Astrocyte of the spinal cord (primary cell): Measurements from ENCODE around the gene GRIP2.
A peak's percentile ranks its signal among the peaks of the same experiment; 100 is the strongest.

ENCODE experiments used
- DNase-seq: peaks from one replicate; pipeline ENCODE4 v3.0.0; 2011; ENCODE audit warnings: low read depth, low spot score
- H3K4me3 ChIP-seq: 2 replicates; pipeline ENCODE4 v1.5.1; 2011; ENCODE audit warnings: low read depth, mild to moderate bottlenecking, low read length, moderate library complexity
- in situ Hi-C: cut with HindIII; loops from 2 replicates; pipeline ENCODE4 v1.10.0; 2017; ENCODE audit warnings: low sequenced_read_pairs
- TF ChIP-seq, protein P1 (sequence below): IDR thresholded peaks from 2 replicates; pipeline ENCODE4 v1.5.1; 2012; ENCODE audit warnings: low read depth, mild to moderate bottlenecking, low read length, inconsistent platforms

Gene GRIP2

DNA sequence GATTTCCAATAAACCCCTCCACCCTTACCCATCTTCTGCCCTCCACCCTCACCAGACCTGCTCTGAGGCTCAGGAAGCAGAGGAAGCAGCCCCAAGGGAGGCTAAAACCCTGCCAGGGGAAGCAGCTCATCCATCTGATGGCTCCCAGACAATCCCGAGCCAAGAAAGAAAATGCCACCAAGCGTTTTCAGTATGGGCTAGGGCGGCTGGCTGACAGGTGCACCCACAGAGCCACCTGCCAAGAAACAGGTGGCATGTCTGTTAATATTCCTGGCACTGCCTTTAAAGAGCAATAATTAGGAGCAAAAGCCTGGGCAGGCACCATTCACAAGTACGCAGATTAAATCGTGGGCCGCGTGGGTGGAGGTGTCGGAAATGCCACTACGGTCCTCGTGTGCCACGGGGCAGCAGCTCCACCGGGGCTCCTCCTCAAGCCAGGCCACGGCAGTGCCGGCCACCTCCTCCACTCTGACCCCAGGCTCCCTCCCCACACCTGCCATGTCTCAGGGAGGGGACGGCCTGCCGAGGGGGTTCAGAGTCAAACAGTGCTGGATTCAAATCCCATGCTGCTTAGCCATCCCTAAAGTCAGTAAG is 23.9 kb upstream of the GRIP2 start:
- no peak for DNase-seq
- TF ChIP-seq, protein P1, sequence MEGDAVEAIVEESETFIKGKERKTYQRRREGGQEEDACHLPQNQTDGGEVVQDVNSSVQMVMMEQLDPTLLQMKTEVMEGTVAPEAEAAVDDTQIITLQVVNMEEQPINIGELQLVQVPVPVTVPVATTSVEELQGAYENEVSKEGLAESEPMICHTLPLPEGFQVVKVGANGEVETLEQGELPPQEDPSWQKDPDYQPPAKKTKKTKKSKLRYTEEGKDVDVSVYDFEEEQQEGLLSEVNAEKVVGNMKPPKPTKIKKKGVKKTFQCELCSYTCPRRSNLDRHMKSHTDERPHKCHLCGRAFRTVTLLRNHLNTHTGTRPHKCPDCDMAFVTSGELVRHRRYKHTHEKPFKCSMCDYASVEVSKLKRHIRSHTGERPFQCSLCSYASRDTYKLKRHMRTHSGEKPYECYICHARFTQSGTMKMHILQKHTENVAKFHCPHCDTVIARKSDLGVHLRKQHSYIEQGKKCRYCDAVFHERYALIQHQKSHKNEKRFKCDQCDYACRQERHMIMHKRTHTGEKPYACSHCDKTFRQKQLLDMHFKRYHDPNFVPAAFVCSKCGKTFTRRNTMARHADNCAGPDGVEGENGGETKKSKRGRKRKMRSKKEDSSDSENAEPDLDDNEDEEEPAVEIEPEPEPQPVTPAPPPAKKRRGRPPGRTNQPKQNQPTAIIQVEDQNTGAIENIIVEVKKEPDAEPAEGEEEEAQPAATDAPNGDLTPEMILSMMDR = no peak
- H3K4me3 ChIP-seq = no peak overlapping the region
- in situ Hi-C loops = no loop called here

DNA sequence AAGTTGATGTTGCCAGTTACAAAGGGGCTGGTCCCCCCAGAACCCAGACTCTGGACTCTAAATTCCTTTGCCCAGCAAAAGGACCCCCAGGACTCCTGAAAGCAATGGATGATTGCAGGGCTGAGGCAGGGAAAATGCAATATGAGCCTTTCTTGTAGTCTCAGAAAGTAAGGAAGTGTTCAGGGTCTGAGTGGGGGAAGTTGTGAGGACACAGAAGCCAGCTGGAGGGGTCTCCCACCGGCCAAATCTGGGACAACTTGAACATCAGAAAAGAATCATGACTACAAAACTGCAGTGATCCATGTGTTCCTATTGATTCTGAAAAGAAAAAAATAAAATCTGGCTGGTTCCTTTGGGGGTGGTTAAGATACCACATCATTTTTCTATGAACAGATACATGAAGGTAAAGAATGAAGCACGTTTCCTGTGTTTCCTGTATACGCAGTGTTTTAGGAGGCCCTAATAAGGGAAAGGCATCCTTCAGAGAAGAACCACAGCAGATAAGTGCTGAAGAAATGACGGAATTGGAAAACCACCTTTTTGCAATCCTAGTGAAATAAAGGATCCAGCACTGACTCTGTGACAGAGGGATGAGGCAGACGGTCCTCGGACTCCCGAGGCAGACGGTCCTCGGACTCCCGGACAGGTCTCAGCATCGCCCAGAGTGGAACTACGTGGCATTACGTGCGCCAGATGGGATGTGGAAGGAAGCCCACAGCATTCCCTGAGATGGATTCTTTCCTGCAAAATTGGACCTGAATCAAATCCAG is 22.2 kb upstream of the GRIP2 start:
- no peak overlapping the region for H3K4me3 ChIP-seq
- in situ Hi-C loops = no loop called here
- TF ChIP-seq, protein P1 = no peak
- DNase-seq = no peak

DNA sequence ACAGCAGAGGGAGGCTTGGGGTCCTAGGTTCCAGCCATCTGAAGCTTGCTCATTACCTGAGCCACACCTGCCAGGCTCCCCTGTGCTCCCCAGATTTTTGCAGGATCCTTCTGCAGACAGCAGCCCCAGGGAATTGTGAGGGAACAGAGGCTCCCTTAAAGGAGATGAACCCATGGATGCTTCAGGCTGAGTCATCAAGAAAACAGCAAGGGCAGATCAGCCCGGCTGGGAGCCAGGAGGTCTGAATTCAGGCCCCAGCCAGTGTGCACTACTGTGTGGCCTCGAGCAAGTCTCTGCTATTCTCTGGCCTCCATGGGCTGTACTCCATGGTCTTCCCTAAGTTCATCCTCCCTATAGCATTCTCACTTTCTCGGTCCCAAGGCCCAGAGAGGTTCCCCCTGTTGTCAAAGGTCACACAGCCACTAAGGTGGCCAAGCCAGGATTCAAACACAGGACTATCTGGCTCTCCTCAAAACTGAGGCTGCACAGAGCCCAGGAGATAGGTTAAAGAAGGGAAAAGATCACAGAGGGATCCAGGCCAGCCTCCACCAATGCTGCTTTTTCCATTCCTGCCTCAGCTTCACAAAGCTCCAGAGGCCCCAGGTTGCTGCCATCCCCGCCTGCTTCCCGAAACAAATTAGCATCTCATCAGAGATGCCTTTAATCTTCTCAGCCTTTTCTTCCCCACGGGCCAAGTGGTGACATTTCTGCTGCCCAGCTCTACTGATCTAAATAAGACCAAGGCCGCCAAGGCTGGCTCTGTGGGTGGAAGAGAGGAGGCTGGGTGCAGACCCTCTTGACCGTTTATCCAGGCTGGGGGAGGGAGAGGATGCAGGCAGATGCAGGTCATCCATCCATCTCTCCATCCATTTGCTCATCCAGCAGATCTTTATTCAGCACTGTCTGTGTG is 21.2 kb upstream of the GRIP2 start:
- TF ChIP-seq, protein P1 = no peak
- in situ Hi-C loops = no loop called here
- DNase-seq = peak; percentile 20
- H3K4me3 ChIP-seq = no peak overlapping the region

DNA sequence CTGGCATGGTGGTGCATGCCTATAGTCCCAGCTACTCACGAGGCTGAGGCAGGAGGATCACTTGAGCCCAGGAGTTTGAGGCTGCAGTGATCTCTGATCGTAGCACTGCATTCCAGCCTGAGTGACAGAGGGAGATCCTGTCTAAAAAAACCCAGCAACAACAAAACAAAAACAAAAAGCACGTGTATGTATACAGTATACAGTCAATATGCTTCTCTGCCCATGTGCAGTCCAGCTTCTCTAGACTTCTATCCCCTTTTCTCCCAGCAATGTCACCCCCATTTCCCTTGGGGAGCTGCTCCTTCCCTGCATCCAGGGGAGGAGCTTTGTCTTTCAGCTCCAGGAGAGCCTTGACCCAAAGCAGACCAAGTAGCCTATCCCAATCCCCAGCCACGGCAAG is 20.0 kb upstream of the GRIP2 start:
- TF ChIP-seq, protein P1 = no peak
- no peak for DNase-seq
- H3K4me3 ChIP-seq = no peak overlapping the region
- in situ Hi-C loops = no loop called here

DNA sequence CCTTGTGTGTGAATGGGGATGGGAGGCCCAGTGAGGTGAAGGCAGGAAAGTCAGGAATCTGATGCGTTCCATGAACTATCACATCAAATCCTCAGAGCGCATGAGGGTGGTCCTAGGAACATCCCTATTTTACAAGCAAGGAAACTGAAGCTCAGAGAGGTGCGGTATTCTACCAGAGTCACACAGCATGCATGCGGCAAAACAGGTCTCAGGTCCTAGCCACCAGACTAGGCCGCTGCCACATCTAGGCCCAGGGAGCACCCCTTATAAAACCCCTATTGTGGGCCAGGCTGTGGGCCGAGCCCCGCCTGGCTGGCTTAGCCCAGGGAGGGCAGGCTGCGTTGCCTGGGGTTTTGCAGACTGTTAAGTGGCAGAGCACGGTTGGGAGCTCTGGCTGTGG is 17.9 kb upstream of the GRIP2 start:
- DNase-seq = no peak
- in situ Hi-C loops = no loop called here
- no peak overlapping the region for H3K4me3 ChIP-seq
- TF ChIP-seq, protein P1 = no peak

DNA sequence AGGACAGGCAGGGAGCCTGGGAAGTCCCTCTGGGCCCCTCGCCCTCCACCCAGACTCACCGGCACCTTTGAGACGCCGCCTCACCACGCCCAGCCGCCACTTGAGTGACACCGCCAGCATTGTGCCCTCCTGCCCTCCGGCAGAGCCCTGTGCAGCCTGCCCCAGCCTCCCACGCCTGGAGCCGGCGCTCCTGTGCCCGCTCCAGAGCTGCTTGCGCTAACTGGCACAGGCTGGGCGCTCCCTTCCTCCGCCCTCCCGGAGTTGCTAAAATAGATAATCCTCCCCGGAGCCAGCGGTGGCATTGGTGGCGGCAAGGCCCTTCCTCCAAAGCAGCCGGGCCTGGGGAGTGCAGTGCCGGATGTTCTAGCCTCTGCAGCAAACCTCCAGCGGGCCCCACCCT is 15.7 kb upstream of the GRIP2 start:
- DNase-seq = no peak
- H3K4me3 ChIP-seq = no peak overlapping the region
- in situ Hi-C loops = no loop called here
- TF ChIP-seq, protein P1 = no peak
